SK-N-SH treated with all-trans-retinoic acid at 6 μM for 48 hours (cell line): ENCODE data around the gene CNST.

Experiments used
- ATAC-seq: fragments of 200-7000 bp; cut with Tn5 transposase; 3 replicates; pipeline ENCODE4 v1.9.1; 2020; ENCODE audit warnings: mild to moderate bottlenecking, moderate library complexity
- ARNTL ChIP-seq: fragments of 450-650 bp; formaldehyde crosslinking; IDR thresholded peaks from 2 replicates; pipeline ENCODE4 v1.5.0; 2020; ENCODE audit warnings: low read depth, mild to moderate bottlenecking, moderate library complexity, borderline replicate concordance
- GLIS3 ChIP-seq: fragments of 250-450 bp; sonication (Bioruptor Pico); IDR thresholded peaks from 2 replicates; pipeline ENCODE4 v1.5.0; 2020; ENCODE audit warnings: mild to moderate bottlenecking, moderate library complexity
- ISL1 ChIP-seq: fragments of 250-450 bp; sonication (Bioruptor Pico); IDR thresholded peaks from 2 replicates; pipeline ENCODE4 v2.1.2; 2022; ENCODE audit warnings: mild to moderate bottlenecking, moderate library complexity
- PPARA ChIP-seq: fragments of 250-450 bp; sonication (Bioruptor Pico); IDR thresholded peaks from 2 replicates; pipeline ENCODE4 v1.5.0; 2020; ENCODE audit warnings: mild to moderate bottlenecking, borderline replicate concordance
- TCF4 ChIP-seq: fragments of 250-450 bp; sonication (Bioruptor Pico); IDR thresholded peaks from 2 replicates; pipeline ENCODE4 v1.8.0; 2021; ENCODE audit warnings: mild to moderate bottlenecking, moderate library complexity, borderline replicate concordance
- TOX ChIP-seq: fragments of 250-450 bp; sonication (Bioruptor Pico); IDR thresholded peaks from 2 replicates; pipeline ENCODE4 v1.8.0; 2021; ENCODE audit warnings: mild to moderate bottlenecking, moderate library complexity, borderline replicate concordance
- ZC3H10 ChIP-seq: fragments of 250-450 bp; sonication (Bioruptor Pico); IDR thresholded peaks from 2 replicates; pipeline ENCODE4 v1.5.1; 2021; ENCODE audit warnings: mild to moderate bottlenecking, moderate library complexity
- ZFP3 ChIP-seq: fragments of 250-450 bp; sonication (Bioruptor Pico); IDR thresholded peaks from 2 replicates; pipeline ENCODE4 v1.5.0; 2020; ENCODE audit warnings: mild to moderate bottlenecking, moderate library complexity
- ZNF565 ChIP-seq: fragments of 450-650 bp; formaldehyde crosslinking; conservative IDR thresholded peaks from 2 replicates; pipeline ENCODE4 v1.5.0; 2020; ENCODE audit warnings: low read depth, mild to moderate bottlenecking, moderate library complexity
- ZNF8 ChIP-seq: fragments of 450-650 bp; formaldehyde crosslinking; IDR thresholded peaks from 2 replicates; pipeline ENCODE4 v1.5.0; 2020; ENCODE audit warnings: mild to moderate bottlenecking, moderate library complexity
- TF ChIP-seq, protein P1 (sequence below): fragments of 250-450 bp; sonication (Bioruptor Pico); IDR thresholded peaks from 2 replicates; pipeline ENCODE4 v1.5.0; 2020; ENCODE audit warnings: mild to moderate bottlenecking, moderate library complexity
- TF ChIP-seq, protein P2 (sequence below): fragments of 250-450 bp; sonication (Bioruptor Pico); IDR thresholded peaks from 2 replicates; pipeline ENCODE4 v1.5.1; 2021; ENCODE audit warnings: mild to moderate bottlenecking, moderate library complexity
- TF ChIP-seq, protein P3 (sequence below): fragments of 250-450 bp; sonication (Bioruptor Pico); IDR thresholded peaks from 2 replicates; pipeline ENCODE4 v1.8.0; 2021; ENCODE audit warnings: low read depth, mild to moderate bottlenecking, moderate library complexity, borderline replicate concordance
- TF ChIP-seq, protein P4 (sequence below): fragments of 250-450 bp; sonication (Bioruptor Pico); IDR thresholded peaks from 2 replicates; pipeline ENCODE4 v1.5.1; 2020; ENCODE audit warnings: low read depth, mild to moderate bottlenecking, moderate library complexity
- TF ChIP-seq, protein P5 (sequence below): fragments of 250-450 bp; sonication (Bioruptor Pico); IDR thresholded peaks from 2 replicates; pipeline ENCODE4 v1.8.0; 2020; ENCODE audit warnings: mild to moderate bottlenecking, moderate library complexity, borderline replicate concordance

Gene CNST

DNA sequence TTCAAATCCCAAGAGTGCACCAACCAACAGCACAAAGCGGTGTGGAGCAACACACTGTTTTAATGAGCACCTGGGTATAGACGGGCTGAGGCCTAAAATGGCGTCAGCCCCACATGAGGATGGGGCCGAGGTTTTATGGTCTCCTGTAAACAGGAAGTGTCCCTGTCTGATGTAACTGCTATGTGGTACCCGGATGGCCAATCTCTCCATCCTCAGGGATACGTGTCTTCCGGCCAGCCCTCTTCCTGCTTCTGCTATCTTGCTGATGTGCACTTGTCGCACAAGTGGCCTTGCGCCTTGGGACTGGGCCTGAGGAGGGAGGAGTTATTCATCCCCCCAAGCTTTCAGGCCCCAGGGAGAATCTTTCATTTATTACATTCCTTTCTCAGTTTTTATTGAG lies 73.5 kb downstream of the CNST start (continued):
- TF ChIP-seq TCF4 (CRISPR knock-in tag) = no peak
- no peak for TF ChIP-seq ARNTL (CRISPR knock-in tag)

DNA sequence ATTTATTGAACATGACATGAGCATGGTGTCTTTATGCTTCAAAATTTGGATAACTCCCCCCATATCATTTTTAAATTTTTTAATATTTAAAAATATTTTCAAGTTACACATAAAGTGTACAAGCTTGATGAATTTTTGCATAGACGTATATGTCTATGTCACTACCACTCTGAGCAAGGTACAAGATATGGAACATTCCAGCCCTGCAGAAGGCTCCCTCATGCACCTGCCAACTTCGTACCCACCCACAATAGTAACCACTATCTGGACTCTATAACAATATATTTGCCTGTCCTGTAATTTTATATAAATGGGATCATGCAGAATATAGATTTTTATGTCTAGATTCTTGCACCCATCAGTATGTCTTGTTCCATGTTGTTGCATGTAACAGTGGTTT lies 74.5 kb downstream of the CNST start:
- ATAC-seq = no peak
- TF ChIP-seq TOX (CRISPR knock-in tag) (no peak), ZC3H10 (CRISPR knock-in tag) (no peak)
- TF ChIP-seq, all 23 proteins: peak for 0

GRCh38 chr1:246641394-246641793 lies 75.1 kb downstream of the CNST start:
- TF ChIP-seq TCF4 (CRISPR knock-in tag) (no peak), ZNF8 (CRISPR knock-in tag) (no peak), PPARA (CRISPR knock-in tag) (no peak), ZNF565 (CRISPR knock-in tag) (no peak), ZFP3 (no peak), ZC3H10 (CRISPR knock-in tag) (no peak), GLIS3 (CRISPR knock-in tag) (no peak), ISL1 (CRISPR knock-in tag) (no peak), TOX (CRISPR knock-in tag) (no peak)
- TF ChIP-seq, protein P1, sequence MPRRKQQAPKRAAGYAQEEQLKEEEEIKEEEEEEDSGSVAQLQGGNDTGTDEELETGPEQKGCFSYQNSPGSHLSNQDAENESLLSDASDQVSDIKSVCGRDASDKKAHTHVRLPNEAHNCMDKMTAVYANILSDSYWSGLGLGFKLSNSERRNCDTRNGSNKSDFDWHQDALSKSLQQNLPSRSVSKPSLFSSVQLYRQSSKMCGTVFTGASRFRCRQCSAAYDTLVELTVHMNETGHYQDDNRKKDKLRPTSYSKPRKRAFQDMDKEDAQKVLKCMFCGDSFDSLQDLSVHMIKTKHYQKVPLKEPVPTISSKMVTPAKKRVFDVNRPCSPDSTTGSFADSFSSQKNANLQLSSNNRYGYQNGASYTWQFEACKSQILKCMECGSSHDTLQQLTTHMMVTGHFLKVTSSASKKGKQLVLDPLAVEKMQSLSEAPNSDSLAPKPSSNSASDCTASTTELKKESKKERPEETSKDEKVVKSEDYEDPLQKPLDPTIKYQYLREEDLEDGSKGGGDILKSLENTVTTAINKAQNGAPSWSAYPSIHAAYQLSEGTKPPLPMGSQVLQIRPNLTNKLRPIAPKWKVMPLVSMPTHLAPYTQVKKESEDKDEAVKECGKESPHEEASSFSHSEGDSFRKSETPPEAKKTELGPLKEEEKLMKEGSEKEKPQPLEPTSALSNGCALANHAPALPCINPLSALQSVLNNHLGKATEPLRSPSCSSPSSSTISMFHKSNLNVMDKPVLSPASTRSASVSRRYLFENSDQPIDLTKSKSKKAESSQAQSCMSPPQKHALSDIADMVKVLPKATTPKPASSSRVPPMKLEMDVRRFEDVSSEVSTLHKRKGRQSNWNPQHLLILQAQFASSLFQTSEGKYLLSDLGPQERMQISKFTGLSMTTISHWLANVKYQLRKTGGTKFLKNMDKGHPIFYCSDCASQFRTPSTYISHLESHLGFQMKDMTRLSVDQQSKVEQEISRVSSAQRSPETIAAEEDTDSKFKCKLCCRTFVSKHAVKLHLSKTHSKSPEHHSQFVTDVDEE (CRISPR knock-in tag) = no peak
- TF ChIP-seq, protein P2, sequence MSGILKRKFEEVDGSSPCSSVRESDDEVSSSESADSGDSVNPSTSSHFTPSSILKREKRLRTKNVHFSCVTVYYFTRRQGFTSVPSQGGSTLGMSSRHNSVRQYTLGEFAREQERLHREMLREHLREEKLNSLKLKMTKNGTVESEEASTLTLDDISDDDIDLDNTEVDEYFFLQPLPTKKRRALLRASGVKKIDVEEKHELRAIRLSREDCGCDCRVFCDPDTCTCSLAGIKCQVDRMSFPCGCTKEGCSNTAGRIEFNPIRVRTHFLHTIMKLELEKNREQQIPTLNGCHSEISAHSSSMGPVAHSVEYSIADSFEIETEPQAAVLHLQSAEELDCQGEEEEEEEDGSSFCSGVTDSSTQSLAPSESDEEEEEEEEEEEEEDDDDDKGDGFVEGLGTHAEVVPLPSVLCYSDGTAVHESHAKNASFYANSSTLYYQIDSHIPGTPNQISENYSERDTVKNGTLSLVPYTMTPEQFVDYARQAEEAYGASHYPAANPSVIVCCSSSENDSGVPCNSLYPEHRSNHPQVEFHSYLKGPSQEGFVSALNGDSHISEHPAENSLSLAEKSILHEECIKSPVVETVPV = no peak
- TF ChIP-seq, protein P3, sequence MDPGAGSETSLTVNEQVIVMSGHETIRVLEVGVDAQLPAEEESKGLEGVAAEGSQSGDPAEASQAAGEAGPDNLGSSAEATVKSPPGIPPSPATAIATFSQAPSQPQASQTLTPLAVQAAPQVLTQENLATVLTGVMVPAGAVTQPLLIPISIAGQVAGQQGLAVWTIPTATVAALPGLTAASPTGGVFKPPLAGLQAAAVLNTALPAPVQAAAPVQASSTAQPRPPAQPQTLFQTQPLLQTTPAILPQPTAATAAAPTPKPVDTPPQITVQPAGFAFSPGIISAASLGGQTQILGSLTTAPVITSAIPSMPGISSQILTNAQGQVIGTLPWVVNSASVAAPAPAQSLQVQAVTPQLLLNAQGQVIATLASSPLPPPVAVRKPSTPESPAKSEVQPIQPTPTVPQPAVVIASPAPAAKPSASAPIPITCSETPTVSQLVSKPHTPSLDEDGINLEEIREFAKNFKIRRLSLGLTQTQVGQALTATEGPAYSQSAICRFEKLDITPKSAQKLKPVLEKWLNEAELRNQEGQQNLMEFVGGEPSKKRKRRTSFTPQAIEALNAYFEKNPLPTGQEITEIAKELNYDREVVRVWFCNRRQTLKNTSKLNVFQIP (CRISPR knock-in tag) = no peak
- TF ChIP-seq, protein P4, sequence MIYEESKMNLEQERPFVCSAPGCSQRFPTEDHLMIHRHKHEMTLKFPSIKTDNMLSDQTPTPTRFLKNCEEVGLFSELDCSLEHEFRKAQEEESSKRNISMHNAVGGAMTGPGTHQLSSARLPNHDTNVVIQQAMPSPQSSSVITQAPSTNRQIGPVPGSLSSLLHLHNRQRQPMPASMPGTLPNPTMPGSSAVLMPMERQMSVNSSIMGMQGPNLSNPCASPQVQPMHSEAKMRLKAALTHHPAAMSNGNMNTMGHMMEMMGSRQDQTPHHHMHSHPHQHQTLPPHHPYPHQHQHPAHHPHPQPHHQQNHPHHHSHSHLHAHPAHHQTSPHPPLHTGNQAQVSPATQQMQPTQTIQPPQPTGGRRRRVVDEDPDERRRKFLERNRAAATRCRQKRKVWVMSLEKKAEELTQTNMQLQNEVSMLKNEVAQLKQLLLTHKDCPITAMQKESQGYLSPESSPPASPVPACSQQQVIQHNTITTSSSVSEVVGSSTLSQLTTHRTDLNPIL = no peak
- TF ChIP-seq, protein P5, sequence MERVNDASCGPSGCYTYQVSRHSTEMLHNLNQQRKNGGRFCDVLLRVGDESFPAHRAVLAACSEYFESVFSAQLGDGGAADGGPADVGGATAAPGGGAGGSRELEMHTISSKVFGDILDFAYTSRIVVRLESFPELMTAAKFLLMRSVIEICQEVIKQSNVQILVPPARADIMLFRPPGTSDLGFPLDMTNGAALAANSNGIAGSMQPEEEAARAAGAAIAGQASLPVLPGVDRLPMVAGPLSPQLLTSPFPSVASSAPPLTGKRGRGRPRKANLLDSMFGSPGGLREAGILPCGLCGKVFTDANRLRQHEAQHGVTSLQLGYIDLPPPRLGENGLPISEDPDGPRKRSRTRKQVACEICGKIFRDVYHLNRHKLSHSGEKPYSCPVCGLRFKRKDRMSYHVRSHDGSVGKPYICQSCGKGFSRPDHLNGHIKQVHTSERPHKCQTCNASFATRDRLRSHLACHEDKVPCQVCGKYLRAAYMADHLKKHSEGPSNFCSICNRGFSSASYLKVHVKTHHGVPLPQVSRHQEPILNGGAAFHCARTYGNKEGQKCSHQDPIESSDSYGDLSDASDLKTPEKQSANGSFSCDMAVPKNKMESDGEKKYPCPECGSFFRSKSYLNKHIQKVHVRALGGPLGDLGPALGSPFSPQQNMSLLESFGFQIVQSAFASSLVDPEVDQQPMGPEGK (CRISPR knock-in tag) = no peak
- no peak for ATAC-seq

GRCh38 chr1:246642719-246643118 lies 76.5 kb downstream of the CNST start:
- ATAC-seq = no peak

More at GRCh38 chr1:246642719-246643118, 76.5 kb downstream of the CNST start:
- TF ChIP-seq ZNF8 (CRISPR knock-in tag) = no peak
- TF ChIP-seq, protein P2 = no peak
